ENCODE data around the gene EIF4G1. TPM values are rescaled to one million over a fixed set of nuclear protein-coding genes. Genes with fewer than 3 reads are reported as not detected.
"Not testable (repeated sequence)": the region's sequence is repeated elsewhere in the genome, so short reads cannot be mapped to it uniquely, and the experiment has no call there.

Gene EIF4G1
- total and polyA plus RNA-seq, 4 donors: 132 to 187 (median 163) TPM

- Histone ChIP-seq H3K4me1 (ENCODE audit: control insufficient read depth, insufficient read depth, low read length) (peaks cover 59% of the 10 kb centered on the region), H3K36me3 (ENCODE audit: control insufficient read depth, insufficient read depth, low read length) (peaks cover 52% of the 10 kb centered on the region), H3K9me3 (ENCODE audit: control insufficient read depth, insufficient read depth, low read length) (no peaks in the 10 kb centered on the region), H3K27ac (ENCODE audit: low read depth, low read length) (peak overlapping the region; percentile 96), H3K27me3 (ENCODE audit: control insufficient read depth, insufficient read depth, low read length) (no peaks in the 10 kb centered on the region), H3K4me3 (ENCODE audit: low read depth, low read length) (peak overlapping the region; percentile 48)
- 1% methylated on average over 37 of the region's 37 CpGs for WGBS (ENCODE audit: insufficient coverage)
- DNase-seq (ENCODE audit: low read depth in 4 of 6, low spot score in 6 of 6): peak; percentile 66 to 97 (median 86)
These were observed 24.1 kb downstream of the EIF4G1 start for GRCh38 chr3:184338511-184338945.

GRCh38 chr3:184339001-184339400 is 24.6 kb downstream of the EIF4G1 start:
- Histone ChIP-seq H3K4me3 (ENCODE audit: low read depth, low read length) (peak overlapping the region; percentile 48), H3K27me3 (ENCODE audit: control insufficient read depth, insufficient read depth, low read length) (no peaks in the 10 kb centered on the region), H3K36me3 (ENCODE audit: control insufficient read depth, insufficient read depth, low read length) (peaks cover 48% of the 10 kb centered on the region), H3K4me1 (ENCODE audit: control insufficient read depth, insufficient read depth, low read length) (peaks cover 60% of the 10 kb centered on the region), H3K27ac (ENCODE audit: low read depth, low read length) (peak overlapping the region; percentile 88), H3K9me3 (ENCODE audit: control insufficient read depth, insufficient read depth, low read length) (no peaks in the 10 kb centered on the region)
- DNase-seq (ENCODE audit: low read depth in 4 of 6, low spot score in 6 of 6): peak in 1 of 6 donors; percentile 54
- WGBS (ENCODE audit: insufficient coverage): 19% methylated on average over 8 of the region's 8 CpGs

GRCh38 chr3:184339451-184340135 is 25.2 kb downstream of the EIF4G1 start:
- H3K4me1 ChIP-seq (ENCODE audit: control insufficient read depth, insufficient read depth, low read length): peaks cover 66% of the 10 kb centered on the region
- DNase-seq (ENCODE audit: low read depth in 4 of 6, low spot score in 6 of 6); H3K4me3 ChIP-seq (ENCODE audit: low read depth, low read length); H3K27me3 ChIP-seq (ENCODE audit: control insufficient read depth, insufficient read depth, low read length); H3K9me3 ChIP-seq (ENCODE audit: control insufficient read depth, insufficient read depth, low read length): not testable (repeated sequence)
- H3K27ac ChIP-seq (ENCODE audit: low read depth, low read length): peak overlapping the region; percentile 88
- WGBS (ENCODE audit: insufficient coverage): 82% methylated on average over 16 of the region's 19 CpGs
- H3K36me3 ChIP-seq (ENCODE audit: control insufficient read depth, insufficient read depth, low read length): peaks cover 48% of the 10 kb centered on the region

- Histone ChIP-seq H3K4me1 (ENCODE audit: control insufficient read depth, insufficient read depth, low read length) (peaks cover 72% of the 10 kb centered on the region), H3K27me3 (ENCODE audit: control insufficient read depth, insufficient read depth, low read length) (no peaks in the 10 kb centered on the region), H3K4me3 (ENCODE audit: low read depth, low read length) (no peak overlapping the region), H3K27ac (ENCODE audit: low read depth, low read length) (no peak overlapping the region), H3K36me3 (ENCODE audit: control insufficient read depth, insufficient read depth, low read length) (peaks cover 60% of the 10 kb centered on the region), H3K9me3 (ENCODE audit: control insufficient read depth, insufficient read depth, low read length) (no peaks in the 10 kb centered on the region)
- WGBS (ENCODE audit: insufficient coverage): 94% methylated on average over 3 of the region's 7 CpGs
- DNase-seq (ENCODE audit: low read depth in 4 of 6, low spot score in 6 of 6): no peak
These were observed 27.5 kb downstream of the EIF4G1 start for GRCh38 chr3:184341925-184342324.

- WGBS (ENCODE audit: insufficient coverage): 47% methylated on average over 5 of the region's 5 CpGs
- no peak overlapping the region for H3K27ac ChIP-seq (ENCODE audit: low read depth, low read length)
- no peak overlapping the region for H3K4me3 ChIP-seq (ENCODE audit: low read depth, low read length)
- H3K27me3 ChIP-seq (ENCODE audit: control insufficient read depth, insufficient read depth, low read length): no peaks in the 10 kb centered on the region
- H3K9me3 ChIP-seq (ENCODE audit: control insufficient read depth, insufficient read depth, low read length): no peaks in the 10 kb centered on the region
- peak in 1 of 6 donors; percentile 68 for DNase-seq (ENCODE audit: low read depth in 4 of 6, low spot score in 6 of 6)
- H3K4me1 ChIP-seq (ENCODE audit: control insufficient read depth, insufficient read depth, low read length): peaks cover 62% of the 10 kb centered on the region
- H3K36me3 ChIP-seq (ENCODE audit: control insufficient read depth, insufficient read depth, low read length): peaks cover 66% of the 10 kb centered on the region
These were observed 28.9 kb downstream of the EIF4G1 start for GRCh38 chr3:184343200-184343876.

GRCh38 chr3:184344579-184345316 is 30.3 kb downstream of the EIF4G1 start:
- no peaks in the 10 kb centered on the region for H3K27me3 ChIP-seq (ENCODE audit: control insufficient read depth, insufficient read depth, low read length)
- H3K27ac ChIP-seq (ENCODE audit: low read depth, low read length): peak overlapping the region; percentile 79
- H3K36me3 ChIP-seq (ENCODE audit: control insufficient read depth, insufficient read depth, low read length): peaks cover 64% of the 10 kb centered on the region
- DNase-seq (ENCODE audit: low read depth in 4 of 6, low spot score in 6 of 6): no peak
- H3K9me3 ChIP-seq (ENCODE audit: control insufficient read depth, insufficient read depth, low read length): no peaks in the 10 kb centered on the region
- no peak overlapping the region for H3K4me3 ChIP-seq (ENCODE audit: low read depth, low read length)
- WGBS (ENCODE audit: insufficient coverage): 39% methylated on average over 14 of the region's 24 CpGs
- peaks cover 48% of the 10 kb centered on the region for H3K4me1 ChIP-seq (ENCODE audit: control insufficient read depth, insufficient read depth, low read length)

- Histone ChIP-seq H3K4me1 (ENCODE audit: control insufficient read depth, insufficient read depth, low read length) (peaks cover 41% of the 10 kb centered on the region), H3K36me3 (ENCODE audit: control insufficient read depth, insufficient read depth, low read length) (peaks cover 62% of the 10 kb centered on the region), H3K27me3 (ENCODE audit: control insufficient read depth, insufficient read depth, low read length) (no peaks in the 10 kb centered on the region), H3K4me3 (ENCODE audit: low read depth, low read length) (no peak overlapping the region), H3K9me3 (ENCODE audit: control insufficient read depth, insufficient read depth, low read length) (no peaks in the 10 kb centered on the region), H3K27ac (ENCODE audit: low read depth, low read length) (peak overlapping the region; percentile 79)
- DNase-seq (ENCODE audit: low read depth in 4 of 6, low spot score in 6 of 6): peak in 3 of 6 donors; percentile 73 to 88 (median 82)
- WGBS (ENCODE audit: insufficient coverage): 10% methylated on average over 9 of the region's 14 CpGs
These were observed 31.1 kb downstream of the EIF4G1 start for GRCh38 chr3:184345317-184346144.

GRCh38 chr3:184346480-184347190 is 32.2 kb downstream of the EIF4G1 start:
- Histone ChIP-seq H3K27me3 (ENCODE audit: control insufficient read depth, insufficient read depth, low read length) (no peaks in the 10 kb centered on the region), H3K4me1 (ENCODE audit: control insufficient read depth, insufficient read depth, low read length) (peaks cover 41% of the 10 kb centered on the region), H3K27ac (ENCODE audit: low read depth, low read length) (no peak overlapping the region), H3K9me3 (ENCODE audit: control insufficient read depth, insufficient read depth, low read length) (no peaks in the 10 kb centered on the region), H3K36me3 (ENCODE audit: control insufficient read depth, insufficient read depth, low read length) (peaks cover 58% of the 10 kb centered on the region), H3K4me3 (ENCODE audit: low read depth, low read length) (no peak overlapping the region)
- WGBS (ENCODE audit: insufficient coverage): 82% methylated on average over 18 of the region's 20 CpGs
- DNase-seq (ENCODE audit: low read depth in 4 of 6, low spot score in 6 of 6): no peak

Data from spinal cord (tissue), 10 donors.